HepG2 (cell line): Measurements from ENCODE around the gene PTCRA. TPM values are rescaled to one million over a fixed set of nuclear protein-coding genes. Genes with fewer than 3 reads are reported as not detected.

ENCODE experiments used
- PHF21A ChIP-seq: sonication (generic); formaldehyde crosslinking; IDR thresholded peaks from 2 replicates; pipeline ENCODE4 v1.5.0; 2020; ENCODE audit warnings: mild to moderate bottlenecking, missing genetic modification reagents
- PRPF4 ChIP-seq: fragments of 200-400 bp; formaldehyde crosslinking; IDR thresholded peaks from 2 replicates; pipeline ENCODE4 v1.6.1; 2016; ENCODE audit warnings: low read length, low read depth; ENCODE audit not compliant: poor library complexity, severe bottlenecking
- ZBTB38 ChIP-seq: sonication (generic); formaldehyde crosslinking; IDR thresholded peaks from 2 replicates; pipeline ENCODE4 v1.5.1; 2020; ENCODE audit warnings: mild to moderate bottlenecking, missing genetic modification reagents
- ZNF180 ChIP-seq: sonication (generic); formaldehyde crosslinking; IDR thresholded peaks from 2 replicates; pipeline ENCODE4 v1.4.0; 2020; ENCODE audit warnings: low read depth, missing genetic modification reagents, borderline replicate concordance
- ZNF225 ChIP-seq: sonication (generic); formaldehyde crosslinking; IDR thresholded peaks from 2 replicates; pipeline ENCODE4 v1.4.0; 2020; ENCODE audit warnings: mild to moderate bottlenecking, missing genetic modification reagents
- ZNF33B ChIP-seq: sonication (generic); formaldehyde crosslinking; IDR thresholded peaks from 2 replicates; pipeline ENCODE4 v1.5.1; 2020; ENCODE audit warnings: mild to moderate bottlenecking, missing genetic modification reagents
- ZNF441 ChIP-seq: sonication (generic); formaldehyde crosslinking; IDR thresholded peaks from 2 replicates; pipeline ENCODE4 v1.7.0; 2021; ENCODE audit warnings: missing genetic modification reagents, borderline replicate concordance
- ZNF501 ChIP-seq: sonication (generic); formaldehyde crosslinking; IDR thresholded peaks from 2 replicates; pipeline ENCODE4 v1.5.1; 2020; ENCODE audit warnings: mild to moderate bottlenecking, moderate library complexity, missing genetic modification reagents
- ZNF563 ChIP-seq: sonication (generic); formaldehyde crosslinking; IDR thresholded peaks from 2 replicates; pipeline ENCODE4 v1.8.0; 2022; ENCODE audit warnings: mild to moderate bottlenecking, moderate library complexity, missing genetic modification reagents
- ZNF569 ChIP-seq: sonication (generic); formaldehyde crosslinking; IDR thresholded peaks from 2 replicates; pipeline ENCODE4 v1.5.0; 2020; ENCODE audit warnings: mild to moderate bottlenecking, missing genetic modification reagents, moderate library complexity, borderline replicate concordance
- ZNF7 ChIP-seq: IDR thresholded peaks from 2 replicates; pipeline ENCODE4 v1.6.1; 2016; ENCODE audit warnings: missing biosample characterization, missing genetic modification reagents
- polyA plus RNA-seq, 8 experiments: library from polyadenylated mRNA; depleted of rRNA in 3 of 8; stranded (reverse) in 7 of 8; unstranded in 1 of 8; fragments of >200 nt; fragmentation: Illumina TruSeq in 4 of 8; extraction: Trizol in 4 of 8; gene quantifications; 2 replicates each; pipeline versions ENCODE4 v1.2.1 to v1.2.3, GENCODE V29; 2011 to 2016; ENCODE audit warnings: low read depth in 4 of 8, missing spikeins in 1 of 8, mixed read lengths in 1 of 8; ENCODE audit not compliant: insufficient read depth in 1 of 8
- total RNA-seq, 5 experiments: library from RNA; depleted of rRNA; stranded (reverse); fragments of >200 nt; fragmentation: Illumina TruSeq; extraction: Trizol; gene quantifications; 2 replicates each; pipeline ENCODE4 v1.2.3, GENCODE V29; 2016; ENCODE audit warnings: low read depth in 1 of 5
- TF ChIP-seq, protein P1 (sequence below): sonication (generic); formaldehyde crosslinking; IDR thresholded peaks from 2 replicates; pipeline ENCODE4 v1.4.0; 2020; ENCODE audit warnings: mild to moderate bottlenecking, low read depth, missing genetic modification reagents
- TF ChIP-seq, protein P2 (sequence below): sonication (generic); formaldehyde crosslinking; IDR thresholded peaks from 2 replicates; pipeline ENCODE4 v1.8.0; 2022; ENCODE audit warnings: mild to moderate bottlenecking, missing genetic modification reagents, moderate library complexity
- TF ChIP-seq, protein P3 (sequence below): sonication (generic); formaldehyde crosslinking; IDR thresholded peaks from 2 replicates; pipeline ENCODE4 v1.4.0; 2020; ENCODE audit warnings: missing genetic modification reagents
- TF ChIP-seq, protein P4 (sequence below): sonication (generic); formaldehyde crosslinking; IDR thresholded peaks from 2 replicates; pipeline ENCODE4 v1.5.1; 2020; ENCODE audit warnings: missing genetic modification reagents, mild to moderate bottlenecking, borderline replicate concordance
- TF ChIP-seq, protein P5 (sequence below): sonication (generic); formaldehyde crosslinking; IDR thresholded peaks from 2 replicates; pipeline ENCODE4 v1.5.1; 2020; ENCODE audit warnings: mild to moderate bottlenecking, missing genetic modification reagents, borderline replicate concordance
- TF ChIP-seq, protein P6 (sequence below): sonication (generic); formaldehyde crosslinking; IDR thresholded peaks from 2 replicates; pipeline ENCODE4 v1.5.0; 2020; ENCODE audit warnings: missing genetic modification reagents

Gene PTCRA
- total and polyA plus RNA-seq, 2 of the 13 experiments (the other 11 are each of a cell fraction or from before 2014, with no cell fraction given) = not detected

DNA sequence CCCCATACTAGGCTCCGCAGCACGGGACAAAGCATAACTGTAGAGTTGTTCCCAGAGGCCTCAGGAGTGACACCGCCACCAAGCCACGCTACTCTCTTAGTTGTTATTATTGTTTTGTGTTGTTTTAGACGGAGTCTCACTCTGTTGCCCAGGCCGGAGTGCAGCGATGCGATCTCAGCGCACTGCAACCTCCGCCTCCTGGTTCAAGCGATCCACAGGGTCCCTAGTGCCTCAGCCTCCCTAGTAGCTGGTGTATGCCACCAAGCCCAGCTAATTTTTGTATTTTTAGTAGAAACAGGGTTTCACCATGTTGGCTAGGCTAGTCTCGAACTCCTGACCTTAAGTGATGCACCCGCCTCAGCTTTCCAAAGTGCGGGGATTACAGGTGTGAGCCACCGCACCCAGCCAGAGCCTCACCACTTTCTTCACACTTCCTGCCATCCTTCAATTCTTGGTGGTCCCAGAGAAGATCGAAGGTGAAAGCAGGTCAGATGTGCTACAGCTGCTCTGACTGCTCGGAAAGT lies 24.6 kb upstream of the PTCRA start (continued):
- TF ChIP-seq ZNF33B (CRISPR knock-in tag) (0 out of 2 replicates have a peak, but pooled peaks have one; percentile 18), ZNF225 (CRISPR knock-in tag) (peak; percentile 1; the same call in 1 of the 2 replicates), ZNF441 (CRISPR knock-in tag) (0 out of 2 replicates have a peak, but pooled peaks have one; percentile 10), ZNF563 (CRISPR knock-in tag) (peak; percentile 62; the same call in 1 of the 2 replicates), ZNF569 (CRISPR knock-in tag) (0 out of 2 replicates have a peak, but pooled peaks have one; percentile 2), ZNF180 (CRISPR knock-in tag) (peak; percentile 10; the same call in 1 of the 2 replicates), ZNF501 (CRISPR knock-in tag) (no peak), PHF21A (CRISPR knock-in tag) (0 out of 2 replicates have a peak, but pooled peaks have one; percentile 4), ZBTB38 (CRISPR knock-in tag) (peak; percentile 94), ZNF7 (no peak), PRPF4 (peak; percentile 37)
- TF ChIP-seq, protein P1, sequence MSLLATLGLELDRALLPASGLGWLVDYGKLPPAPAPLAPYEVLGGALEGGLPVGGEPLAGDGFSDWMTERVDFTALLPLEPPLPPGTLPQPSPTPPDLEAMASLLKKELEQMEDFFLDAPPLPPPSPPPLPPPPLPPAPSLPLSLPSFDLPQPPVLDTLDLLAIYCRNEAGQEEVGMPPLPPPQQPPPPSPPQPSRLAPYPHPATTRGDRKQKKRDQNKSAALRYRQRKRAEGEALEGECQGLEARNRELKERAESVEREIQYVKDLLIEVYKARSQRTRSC (CRISPR knock-in tag) = no peak
- TF ChIP-seq, protein P2, sequence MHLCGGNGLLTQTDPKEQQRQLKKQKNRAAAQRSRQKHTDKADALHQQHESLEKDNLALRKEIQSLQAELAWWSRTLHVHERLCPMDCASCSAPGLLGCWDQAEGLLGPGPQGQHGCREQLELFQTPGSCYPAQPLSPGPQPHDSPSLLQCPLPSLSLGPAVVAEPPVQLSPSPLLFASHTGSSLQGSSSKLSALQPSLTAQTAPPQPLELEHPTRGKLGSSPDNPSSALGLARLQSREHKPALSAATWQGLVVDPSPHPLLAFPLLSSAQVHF (CRISPR knock-in tag) = 0 out of 2 replicates have a peak, but pooled peaks have one; percentile 9
- TF ChIP-seq, protein P3, sequence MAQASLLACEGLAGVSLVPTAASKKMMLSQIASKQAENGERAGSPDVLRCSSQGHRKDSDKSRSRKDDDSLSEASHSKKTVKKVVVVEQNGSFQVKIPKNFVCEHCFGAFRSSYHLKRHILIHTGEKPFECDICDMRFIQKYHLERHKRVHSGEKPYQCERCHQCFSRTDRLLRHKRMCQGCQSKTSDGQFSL (CRISPR knock-in tag) = no peak
- TF ChIP-seq, protein P4, sequence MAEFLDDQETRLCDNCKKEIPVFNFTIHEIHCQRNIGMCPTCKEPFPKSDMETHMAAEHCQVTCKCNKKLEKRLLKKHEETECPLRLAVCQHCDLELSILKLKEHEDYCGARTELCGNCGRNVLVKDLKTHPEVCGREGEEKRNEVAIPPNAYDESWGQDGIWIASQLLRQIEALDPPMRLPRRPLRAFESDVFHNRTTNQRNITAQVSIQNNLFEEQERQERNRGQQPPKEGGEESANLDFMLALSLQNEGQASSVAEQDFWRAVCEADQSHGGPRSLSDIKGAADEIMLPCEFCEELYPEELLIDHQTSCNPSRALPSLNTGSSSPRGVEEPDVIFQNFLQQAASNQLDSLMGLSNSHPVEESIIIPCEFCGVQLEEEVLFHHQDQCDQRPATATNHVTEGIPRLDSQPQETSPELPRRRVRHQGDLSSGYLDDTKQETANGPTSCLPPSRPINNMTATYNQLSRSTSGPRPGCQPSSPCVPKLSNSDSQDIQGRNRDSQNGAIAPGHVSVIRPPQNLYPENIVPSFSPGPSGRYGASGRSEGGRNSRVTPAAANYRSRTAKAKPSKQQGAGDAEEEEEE = peak; percentile 77; the same call in 1 of the 2 replicates
- TF ChIP-seq, protein P5, sequence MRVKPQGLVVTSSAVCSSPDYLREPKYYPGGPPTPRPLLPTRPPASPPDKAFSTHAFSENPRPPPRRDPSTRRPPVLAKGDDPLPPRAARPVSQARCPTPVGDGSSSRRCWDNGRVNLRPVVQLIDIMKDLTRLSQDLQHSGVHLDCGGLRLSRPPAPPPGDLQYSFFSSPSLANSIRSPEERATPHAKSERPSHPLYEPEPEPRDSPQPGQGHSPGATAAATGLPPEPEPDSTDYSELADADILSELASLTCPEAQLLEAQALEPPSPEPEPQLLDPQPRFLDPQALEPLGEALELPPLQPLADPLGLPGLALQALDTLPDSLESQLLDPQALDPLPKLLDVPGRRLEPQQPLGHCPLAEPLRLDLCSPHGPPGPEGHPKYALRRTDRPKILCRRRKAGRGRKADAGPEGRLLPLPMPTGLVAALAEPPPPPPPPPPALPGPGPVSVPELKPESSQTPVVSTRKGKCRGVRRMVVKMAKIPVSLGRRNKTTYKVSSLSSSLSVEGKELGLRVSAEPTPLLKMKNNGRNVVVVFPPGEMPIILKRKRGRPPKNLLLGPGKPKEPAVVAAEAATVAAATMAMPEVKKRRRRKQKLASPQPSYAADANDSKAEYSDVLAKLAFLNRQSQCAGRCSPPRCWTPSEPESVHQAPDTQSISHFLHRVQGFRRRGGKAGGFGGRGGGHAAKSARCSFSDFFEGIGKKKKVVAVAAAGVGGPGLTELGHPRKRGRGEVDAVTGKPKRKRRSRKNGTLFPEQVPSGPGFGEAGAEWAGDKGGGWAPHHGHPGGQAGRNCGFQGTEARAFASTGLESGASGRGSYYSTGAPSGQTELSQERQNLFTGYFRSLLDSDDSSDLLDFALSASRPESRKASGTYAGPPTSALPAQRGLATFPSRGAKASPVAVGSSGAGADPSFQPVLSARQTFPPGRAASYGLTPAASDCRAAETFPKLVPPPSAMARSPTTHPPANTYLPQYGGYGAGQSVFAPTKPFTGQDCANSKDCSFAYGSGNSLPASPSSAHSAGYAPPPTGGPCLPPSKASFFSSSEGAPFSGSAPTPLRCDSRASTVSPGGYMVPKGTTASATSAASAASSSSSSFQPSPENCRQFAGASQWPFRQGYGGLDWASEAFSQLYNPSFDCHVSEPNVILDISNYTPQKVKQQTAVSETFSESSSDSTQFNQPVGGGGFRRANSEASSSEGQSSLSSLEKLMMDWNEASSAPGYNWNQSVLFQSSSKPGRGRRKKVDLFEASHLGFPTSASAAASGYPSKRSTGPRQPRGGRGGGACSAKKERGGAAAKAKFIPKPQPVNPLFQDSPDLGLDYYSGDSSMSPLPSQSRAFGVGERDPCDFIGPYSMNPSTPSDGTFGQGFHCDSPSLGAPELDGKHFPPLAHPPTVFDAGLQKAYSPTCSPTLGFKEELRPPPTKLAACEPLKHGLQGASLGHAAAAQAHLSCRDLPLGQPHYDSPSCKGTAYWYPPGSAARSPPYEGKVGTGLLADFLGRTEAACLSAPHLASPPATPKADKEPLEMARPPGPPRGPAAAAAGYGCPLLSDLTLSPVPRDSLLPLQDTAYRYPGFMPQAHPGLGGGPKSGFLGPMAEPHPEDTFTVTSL = 0 out of 2 replicates have a peak, but pooled peaks have one; percentile 58
- TF ChIP-seq, protein P6, sequence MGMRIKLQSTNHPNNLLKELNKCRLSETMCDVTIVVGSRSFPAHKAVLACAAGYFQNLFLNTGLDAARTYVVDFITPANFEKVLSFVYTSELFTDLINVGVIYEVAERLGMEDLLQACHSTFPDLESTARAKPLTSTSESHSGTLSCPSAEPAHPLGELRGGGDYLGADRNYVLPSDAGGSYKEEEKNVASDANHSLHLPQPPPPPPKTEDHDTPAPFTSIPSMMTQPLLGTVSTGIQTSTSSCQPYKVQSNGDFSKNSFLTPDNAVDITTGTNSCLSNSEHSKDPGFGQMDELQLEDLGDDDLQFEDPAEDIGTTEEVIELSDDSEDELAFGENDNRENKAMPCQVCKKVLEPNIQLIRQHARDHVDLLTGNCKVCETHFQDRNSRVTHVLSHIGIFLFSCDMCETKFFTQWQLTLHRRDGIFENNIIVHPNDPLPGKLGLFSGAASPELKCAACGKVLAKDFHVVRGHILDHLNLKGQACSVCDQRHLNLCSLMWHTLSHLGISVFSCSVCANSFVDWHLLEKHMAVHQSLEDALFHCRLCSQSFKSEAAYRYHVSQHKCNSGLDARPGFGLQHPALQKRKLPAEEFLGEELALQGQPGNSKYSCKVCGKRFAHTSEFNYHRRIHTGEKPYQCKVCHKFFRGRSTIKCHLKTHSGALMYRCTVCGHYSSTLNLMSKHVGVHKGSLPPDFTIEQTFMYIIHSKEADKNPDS (CRISPR knock-in tag) = 0 out of 2 replicates have a peak, but pooled peaks have one; percentile 56
